Measurements from ENCODE around the gene OR52B2. TPM values are rescaled to one million over a fixed set of nuclear protein-coding genes. Genes with fewer than 3 reads are reported as not detected.
A peak's percentile ranks its signal among the peaks of the same experiment; 100 is the strongest.

The OR52B2 gene
- total RNA-seq: under 1 TPM in 1 of 2 donors, not detected in 1; 0.52 TPM

- Mint-ChIP-seq H3K4me3 (no peak within 1 kb of the TSS), H3K4me1 (ENCODE audit: low read depth in 2 of 2) (peaks cover 0 to 2% of the 10 kb centered on the region in 2 donors), H3K27me3 (peaks cover 8 to 9% of the 10 kb centered on the region in 2 donors), H3K36me3 (peaks cover 3% of the 10 kb centered on the region), H3K27ac (no peak within 1 kb of the TSS), H3K9me3 (no peaks in the 10 kb centered on the region)
- no peak for DNase-seq (ENCODE audit: low spot score)
- ATAC-seq: no peak
These were observed at the start of gene OR52B2 for GRCh38 chr11:6170226-6170625. Gene OR52B2 (minus strand): TSS chr11:6170326. CDS start chr11:6170326, 0 bp downstream.

GRCh38 chr11:6219359-6219758 is 49.2 kb upstream of the OR52B2 start:
- Mint-ChIP-seq H3K4me1 (ENCODE audit: low read depth in 2 of 2) (peaks cover 11 to 26% of the 10 kb centered on the region in 2 donors), H3K36me3 (peaks cover 49% of the 10 kb centered on the region), H3K9me3 (no peaks in the 10 kb centered on the region), H3K27me3 (no peaks in the 10 kb centered on the region), H3K27ac (peak overlapping the region in 1 of 2 donors; percentile 50), H3K4me3 (no peak overlapping the region)
- ATAC-seq: no peak
- DNase-seq (ENCODE audit: low spot score): no peak

- DNase-seq (ENCODE audit: low spot score) (no peak), ATAC-seq (no peak)
- Mint-ChIP-seq H3K9me3 (no peaks in the 10 kb centered on the region), H3K27ac (no peak overlapping the region), H3K27me3 (no peaks in the 10 kb centered on the region), H3K4me3 (no peak overlapping the region), H3K4me1 (ENCODE audit: low read depth in 2 of 2) (peaks cover 11 to 26% of the 10 kb centered on the region in 2 donors), H3K36me3 (peaks cover 49% of the 10 kb centered on the region)
These were observed 47.6 kb upstream of the OR52B2 start for GRCh38 chr11:6217722-6218121.

- no peaks in the 10 kb centered on the region for H3K27me3 Mint-ChIP-seq
- no peak overlapping the region for H3K4me3 Mint-ChIP-seq
- peak overlapping the region in 1 of 2 donors; percentile 17 for H3K27ac Mint-ChIP-seq
- H3K36me3 Mint-ChIP-seq: peaks cover 40% of the 10 kb centered on the region
- H3K9me3 Mint-ChIP-seq: no peaks in the 10 kb centered on the region
- ATAC-seq (no peak), DNase-seq (ENCODE audit: low spot score) (no peak)
- peaks cover 7 to 23% of the 10 kb centered on the region in 2 donors for H3K4me1 Mint-ChIP-seq (ENCODE audit: low read depth in 2 of 2)
These were observed 46.4 kb upstream of the OR52B2 start for GRCh38 chr11:6216501-6216900.

DNA sequence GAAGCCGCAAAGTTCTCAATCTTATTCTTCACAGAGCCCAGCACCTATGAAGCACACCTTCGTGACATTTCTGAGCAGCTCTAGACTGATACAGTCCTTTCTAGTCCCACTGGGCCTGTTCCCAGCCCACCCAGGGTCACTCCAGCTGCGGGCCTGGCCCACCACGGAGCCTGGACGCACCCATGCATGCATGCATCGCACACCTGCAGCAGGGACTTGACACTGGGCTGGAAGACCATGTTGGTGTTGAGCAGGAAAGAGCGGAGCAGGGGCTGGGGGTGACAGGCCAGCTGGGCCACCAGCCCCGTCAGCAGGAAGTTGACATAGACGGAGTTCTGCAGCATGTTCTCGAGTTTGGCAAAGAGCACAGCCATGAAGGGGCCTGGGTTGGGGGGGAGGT is 44.4 kb upstream of the OR52B2 start:
- ATAC-seq: no peak
- H3K36me3 Mint-ChIP-seq: peaks cover 27% of the 10 kb centered on the region
- H3K4me1 Mint-ChIP-seq (ENCODE audit: low read depth in 2 of 2): peaks cover 5 to 15% of the 10 kb centered on the region in 2 donors
- no peak overlapping the region for H3K4me3 Mint-ChIP-seq
- H3K9me3 Mint-ChIP-seq: no peaks in the 10 kb centered on the region
- no peaks in the 10 kb centered on the region for H3K27me3 Mint-ChIP-seq
- no peak overlapping the region for H3K27ac Mint-ChIP-seq
- no peak for DNase-seq (ENCODE audit: low spot score)

DNA sequence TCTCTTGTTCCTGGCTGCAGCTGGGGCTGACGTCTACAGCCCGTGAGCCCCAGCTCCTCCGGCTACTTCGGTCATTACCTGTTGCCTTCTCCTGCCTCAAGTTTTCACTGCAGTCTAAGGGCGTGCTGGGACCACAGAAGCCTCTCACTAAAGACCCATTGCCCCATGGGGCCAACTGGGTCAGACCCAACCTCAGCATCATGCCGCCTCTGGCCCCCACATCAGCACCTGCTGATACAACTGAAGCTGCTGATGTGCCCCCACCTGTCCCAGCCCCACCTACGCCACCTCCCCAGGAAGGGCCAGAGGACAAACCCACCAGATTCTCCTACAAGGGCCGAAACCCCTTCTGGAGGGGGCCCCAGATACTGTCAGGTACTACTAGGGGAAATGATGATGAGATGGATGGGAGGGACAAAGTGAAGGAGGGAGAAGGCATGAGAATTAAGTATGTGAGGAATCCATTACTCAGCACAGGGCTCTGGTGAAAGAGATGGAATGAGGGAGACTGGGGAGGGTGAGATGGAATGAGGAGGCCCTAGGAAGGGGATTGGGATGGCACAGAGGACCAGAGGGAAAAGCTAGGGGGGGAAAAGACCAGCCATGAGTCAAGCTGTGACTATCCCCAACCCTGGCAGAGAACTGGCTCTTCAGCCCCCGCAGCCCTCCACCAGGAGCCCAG is 40.3 kb upstream of the OR52B2 start:
- peaks cover 5 to 13% of the 10 kb centered on the region in 2 donors for H3K4me1 Mint-ChIP-seq (ENCODE audit: low read depth in 2 of 2)
- no peaks in the 10 kb centered on the region for H3K27me3 Mint-ChIP-seq
- H3K9me3 Mint-ChIP-seq: no peaks in the 10 kb centered on the region
- DNase-seq (ENCODE audit: low spot score) (no peak), ATAC-seq (peak in 1 of 2 donors; percentile 40)
- H3K36me3 Mint-ChIP-seq: peaks cover 26% of the 10 kb centered on the region
- no peak overlapping the region for H3K27ac Mint-ChIP-seq
- no peak overlapping the region for H3K4me3 Mint-ChIP-seq

DNA sequence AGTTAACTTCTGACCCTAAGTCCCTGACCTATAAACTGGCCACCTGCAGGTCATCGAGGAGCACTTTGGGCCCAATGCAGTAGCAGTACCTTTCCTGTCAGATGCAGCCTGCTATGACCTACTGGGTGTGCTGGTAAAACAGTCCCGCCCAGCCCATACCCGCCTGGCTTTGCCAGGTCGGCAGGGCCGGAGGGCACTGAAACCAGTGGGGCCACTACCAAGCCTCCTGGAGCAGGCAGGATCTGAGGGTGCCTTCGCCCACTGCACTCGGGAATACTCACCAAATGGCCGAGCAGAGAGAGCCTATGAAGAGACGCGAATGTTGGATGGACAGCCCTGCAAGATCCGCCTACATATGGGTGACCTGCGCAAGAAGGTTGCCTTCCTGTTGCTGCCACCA is 39.7 kb upstream of the OR52B2 start:
- Mint-ChIP-seq H3K27me3 (no peaks in the 10 kb centered on the region), H3K36me3 (peaks cover 23% of the 10 kb centered on the region), H3K4me1 (ENCODE audit: low read depth in 2 of 2) (peaks cover 11 to 18% of the 10 kb centered on the region in 2 donors), H3K27ac (peak overlapping the region in 1 of 2 donors; percentile 21), H3K9me3 (no peaks in the 10 kb centered on the region), H3K4me3 (no peak overlapping the region)
- peak in 1 of 2 donors; percentile 37 for ATAC-seq
- DNase-seq (ENCODE audit: low spot score): no peak

- H3K36me3 Mint-ChIP-seq: peaks cover 30% of the 10 kb centered on the region
- peaks cover 4% of the 10 kb centered on the region for H3K9me3 Mint-ChIP-seq
- ATAC-seq: no peak
- H3K4me3 Mint-ChIP-seq: no peak overlapping the region
- peaks cover 42 to 47% of the 10 kb centered on the region in 2 donors for H3K4me1 Mint-ChIP-seq (ENCODE audit: low read depth in 2 of 2)
- H3K27me3 Mint-ChIP-seq: no peaks in the 10 kb centered on the region
- peak overlapping the region; percentile 19 to 26 for H3K27ac Mint-ChIP-seq
- no peak for DNase-seq (ENCODE audit: low spot score)
These were observed 36.5 kb upstream of the OR52B2 start for GRCh38 chr11:6206456-6207180.

- DNase-seq (ENCODE audit: low spot score) (no peak), ATAC-seq (no peak)
- Mint-ChIP-seq H3K36me3 (peaks cover 34% of the 10 kb centered on the region), H3K4me3 (peak within 1 kb of the TSS; percentile 84), H3K9me3 (peaks cover 4% of the 10 kb centered on the region), H3K4me1 (ENCODE audit: low read depth in 2 of 2) (peaks cover 55 to 60% of the 10 kb centered on the region in 2 donors), H3K27ac (peak within 1 kb of the TSS; percentile 87 to 99), H3K27me3 (no peaks in the 10 kb centered on the region)
These were observed 35.2 kb upstream of the OR52B2 start, which contains the start of gene C11orf42 for GRCh38 chr11:6205366-6205765. Gene C11orf42 (plus strand): TSS chr11:6205557. CDS start chr11:6205616, 59 bp downstream.

GRCh38 chr11:6204706-6205105 is 34.6 kb upstream of the OR52B2 start:
- peaks cover 61 to 66% of the 10 kb centered on the region in 2 donors for H3K4me1 Mint-ChIP-seq (ENCODE audit: low read depth in 2 of 2)
- peaks cover 34% of the 10 kb centered on the region for H3K36me3 Mint-ChIP-seq
- DNase-seq (ENCODE audit: low spot score) (no peak), ATAC-seq (peak; percentile 52 to 57)
- peak overlapping the region; percentile 84 for H3K4me3 Mint-ChIP-seq
- peaks cover 4% of the 10 kb centered on the region for H3K9me3 Mint-ChIP-seq
- H3K27ac Mint-ChIP-seq: peak overlapping the region; percentile 87 to 99
- no peaks in the 10 kb centered on the region for H3K27me3 Mint-ChIP-seq

DNA sequence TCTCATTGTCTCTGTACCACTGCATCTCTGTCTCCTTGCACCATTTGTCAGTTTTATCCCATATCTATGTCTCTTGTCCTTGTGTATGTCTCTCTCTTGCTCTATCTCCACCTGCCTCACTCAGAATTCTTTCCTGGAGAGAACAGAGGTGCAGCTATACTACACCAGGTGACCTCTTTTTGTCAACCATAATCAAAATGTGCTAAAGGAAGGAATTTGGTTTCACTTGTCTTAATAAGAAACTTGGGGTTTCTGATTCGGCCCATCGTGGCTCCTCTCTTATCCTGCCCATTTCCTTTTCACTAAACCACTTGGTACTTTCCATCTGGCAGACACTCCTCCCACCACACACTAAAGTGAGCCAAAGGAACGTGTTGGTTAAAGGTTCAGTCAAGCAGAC is 33.2 kb upstream of the OR52B2 start:
- peaks cover 72 to 73% of the 10 kb centered on the region in 2 donors for H3K4me1 Mint-ChIP-seq (ENCODE audit: low read depth in 2 of 2)
- peaks cover 4% of the 10 kb centered on the region for H3K9me3 Mint-ChIP-seq
- peak overlapping the region; percentile 84 for H3K4me3 Mint-ChIP-seq
- ATAC-seq (peak; percentile 43 to 48), DNase-seq (ENCODE audit: low spot score) (peak; percentile 75)
- no peaks in the 10 kb centered on the region for H3K27me3 Mint-ChIP-seq
- peak overlapping the region; percentile 87 to 99 for H3K27ac Mint-ChIP-seq
- H3K36me3 Mint-ChIP-seq: peaks cover 27% of the 10 kb centered on the region

- Mint-ChIP-seq H3K4me1 (ENCODE audit: low read depth in 2 of 2) (peaks cover 80 to 85% of the 10 kb centered on the region in 2 donors), H3K4me3 (peak overlapping the region; percentile 56), H3K27ac (peak overlapping the region; percentile 87 to 99), H3K27me3 (no peaks in the 10 kb centered on the region), H3K36me3 (peaks cover 26% of the 10 kb centered on the region), H3K9me3 (peaks cover 4% of the 10 kb centered on the region)
- ATAC-seq: no peak
- no peak for DNase-seq (ENCODE audit: low spot score)
These were observed 31.9 kb upstream of the OR52B2 start for GRCh38 chr11:6202041-6202440.

DNA sequence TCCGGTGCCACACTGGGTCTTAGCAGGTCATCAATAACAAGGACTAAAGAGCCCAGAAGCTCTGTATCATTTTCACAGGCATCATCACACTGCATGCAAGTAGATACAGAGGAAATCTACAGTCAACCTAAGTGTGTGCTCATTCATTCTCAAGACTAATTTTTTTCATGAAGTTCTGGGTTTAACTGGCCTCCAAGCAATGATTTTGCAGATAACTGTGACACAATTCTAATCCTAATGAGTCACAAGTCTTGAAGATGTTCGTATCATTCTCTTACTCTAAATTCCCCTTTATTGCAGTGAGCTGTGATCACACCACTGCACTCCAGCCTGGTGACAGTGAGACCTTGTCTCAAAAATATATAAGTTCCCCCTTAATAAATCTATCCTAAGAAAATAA is 31.4 kb upstream of the OR52B2 start:
- H3K27ac Mint-ChIP-seq: peak overlapping the region; percentile 87 to 99
- peak overlapping the region; percentile 85 for H3K4me3 Mint-ChIP-seq
- H3K9me3 Mint-ChIP-seq: peaks cover 5% of the 10 kb centered on the region
- DNase-seq (ENCODE audit: low spot score) (no peak), ATAC-seq (peak; percentile 76 to 85)
- H3K36me3 Mint-ChIP-seq: peaks cover 22% of the 10 kb centered on the region
- peaks cover 79 to 88% of the 10 kb centered on the region in 2 donors for H3K4me1 Mint-ChIP-seq (ENCODE audit: low read depth in 2 of 2)
- H3K27me3 Mint-ChIP-seq: no peaks in the 10 kb centered on the region

GRCh38 chr11:6200975-6201374 is 30.8 kb upstream of the OR52B2 start:
- DNase-seq (ENCODE audit: low spot score) (peak; percentile 92), ATAC-seq (peak; percentile 68 to 84)
- H3K27ac Mint-ChIP-seq: peak overlapping the region; percentile 87 to 99
- peaks cover 10% of the 10 kb centered on the region for H3K9me3 Mint-ChIP-seq
- H3K4me1 Mint-ChIP-seq (ENCODE audit: low read depth in 2 of 2): peaks cover 84 to 93% of the 10 kb centered on the region in 2 donors
- peaks cover 24% of the 10 kb centered on the region for H3K36me3 Mint-ChIP-seq
- peak overlapping the region; percentile 85 for H3K4me3 Mint-ChIP-seq
- no peaks in the 10 kb centered on the region for H3K27me3 Mint-ChIP-seq

Data from natural killer cell treated with Interleukin-12 subunit alpha and Interleukin-12 subunit beta and Interleukin-15 and Interleukin-18, amount 100 ng/mL, for 72 hours (primary cell).